Esophagus muscularis mucosa (tissue), 3 donors: Measurements from ENCODE around the gene RBPJL.
"Not testable (repeated sequence)": the region's sequence is repeated elsewhere in the genome, so short reads cannot be mapped to it uniquely, and the experiment has no call there.

Source experiments
- EP300 ChIP-seq: sonication (generic); formaldehyde crosslinking; IDR thresholded peaks from one replicate; pipeline ENCODE4 v1.6.1; 2017; ENCODE audit warnings: antibody characterized with exemption
- TF ChIP-seq, protein P1 (sequence below), 3 experiments: fragments of 200-600 bp in 2 of 3; fragments of 450-650 bp in 1 of 3; sonication (generic) in 2 of 3; IDR thresholded peaks; one replicate each; pipeline ENCODE4 v1.5.1; 2017 to 2019; ENCODE audit warnings: antibody characterized with exemption in 3 of 3, mild to moderate bottlenecking in 2 of 3, moderate library complexity in 1 of 3

- not testable (repeated sequence) for TF ChIP-seq EP300
- TF ChIP-seq, protein P1, sequence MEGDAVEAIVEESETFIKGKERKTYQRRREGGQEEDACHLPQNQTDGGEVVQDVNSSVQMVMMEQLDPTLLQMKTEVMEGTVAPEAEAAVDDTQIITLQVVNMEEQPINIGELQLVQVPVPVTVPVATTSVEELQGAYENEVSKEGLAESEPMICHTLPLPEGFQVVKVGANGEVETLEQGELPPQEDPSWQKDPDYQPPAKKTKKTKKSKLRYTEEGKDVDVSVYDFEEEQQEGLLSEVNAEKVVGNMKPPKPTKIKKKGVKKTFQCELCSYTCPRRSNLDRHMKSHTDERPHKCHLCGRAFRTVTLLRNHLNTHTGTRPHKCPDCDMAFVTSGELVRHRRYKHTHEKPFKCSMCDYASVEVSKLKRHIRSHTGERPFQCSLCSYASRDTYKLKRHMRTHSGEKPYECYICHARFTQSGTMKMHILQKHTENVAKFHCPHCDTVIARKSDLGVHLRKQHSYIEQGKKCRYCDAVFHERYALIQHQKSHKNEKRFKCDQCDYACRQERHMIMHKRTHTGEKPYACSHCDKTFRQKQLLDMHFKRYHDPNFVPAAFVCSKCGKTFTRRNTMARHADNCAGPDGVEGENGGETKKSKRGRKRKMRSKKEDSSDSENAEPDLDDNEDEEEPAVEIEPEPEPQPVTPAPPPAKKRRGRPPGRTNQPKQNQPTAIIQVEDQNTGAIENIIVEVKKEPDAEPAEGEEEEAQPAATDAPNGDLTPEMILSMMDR (IDR thresholded peaks at IDR 0.05) = not testable (repeated sequence)
These were observed 44.2 kb downstream of the RBPJL start for GRCh38 chr20:45350795-45351194.
